GM18520 (cell line): ENCODE data around the gene CACNB1.

Experiments
- ATAC-seq: cut with Tn5 transposase; IDR thresholded peaks from one replicate; pipeline ENCODE4 v1.9.1; 2021; ENCODE audit not compliant: unreplicated experiment

Gene CACNB1

DNA sequence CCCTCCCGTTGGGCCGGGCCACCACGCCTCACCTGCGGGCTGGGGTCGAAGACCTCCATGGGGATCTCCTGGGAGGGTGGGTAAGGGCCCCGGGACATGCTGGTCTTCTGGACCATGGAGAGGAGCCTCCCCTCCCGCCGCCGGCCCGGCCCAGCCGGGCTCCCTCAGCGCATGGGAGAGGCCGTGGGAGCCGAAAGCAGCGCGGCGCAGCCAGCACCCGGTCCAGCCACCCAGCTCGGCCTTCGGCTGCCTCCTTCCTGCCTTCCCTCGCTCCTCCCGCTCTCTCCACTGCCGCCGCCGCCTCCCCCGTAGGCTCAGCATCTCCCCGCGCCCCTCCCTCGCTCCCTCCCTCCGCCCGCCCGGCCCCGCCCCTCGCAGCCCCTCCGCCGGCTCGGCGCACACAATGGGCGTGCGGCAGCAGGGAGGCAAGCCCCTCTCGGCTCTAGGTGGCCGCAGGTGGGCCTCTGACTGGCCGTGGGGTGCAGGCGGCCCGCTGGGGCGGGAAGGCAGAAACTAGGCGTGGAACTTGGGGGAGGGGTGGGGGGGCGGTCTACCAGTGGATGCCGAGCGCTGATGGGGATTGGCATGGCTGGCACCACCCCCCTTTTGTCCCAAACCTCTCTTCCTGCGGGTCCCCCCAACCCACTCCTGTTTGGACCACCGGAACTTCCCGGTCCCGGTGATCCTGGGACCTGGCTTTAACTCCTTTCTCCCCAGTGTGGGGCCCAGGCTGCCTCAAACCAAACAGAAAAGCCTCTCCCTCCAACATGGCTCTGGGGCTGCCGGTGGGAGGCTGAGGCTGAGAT lies at the start of gene CACNB1:
TSS of gene CACNB1 (minus strand) at position 290 of the 806 bp plus-strand sequence. CDS start at position 116, 174 bp downstream.
- no peak for ATAC-seq

GRCh38 chr17:39246274-39246673 lies 48.8 kb upstream of the CACNB1 start:
- ATAC-seq, result no peak

- no peak for ATAC-seq
Measured at GRCh38 chr17:39244600-39245570, 47.4 kb upstream of the CACNB1 start.

DNA sequence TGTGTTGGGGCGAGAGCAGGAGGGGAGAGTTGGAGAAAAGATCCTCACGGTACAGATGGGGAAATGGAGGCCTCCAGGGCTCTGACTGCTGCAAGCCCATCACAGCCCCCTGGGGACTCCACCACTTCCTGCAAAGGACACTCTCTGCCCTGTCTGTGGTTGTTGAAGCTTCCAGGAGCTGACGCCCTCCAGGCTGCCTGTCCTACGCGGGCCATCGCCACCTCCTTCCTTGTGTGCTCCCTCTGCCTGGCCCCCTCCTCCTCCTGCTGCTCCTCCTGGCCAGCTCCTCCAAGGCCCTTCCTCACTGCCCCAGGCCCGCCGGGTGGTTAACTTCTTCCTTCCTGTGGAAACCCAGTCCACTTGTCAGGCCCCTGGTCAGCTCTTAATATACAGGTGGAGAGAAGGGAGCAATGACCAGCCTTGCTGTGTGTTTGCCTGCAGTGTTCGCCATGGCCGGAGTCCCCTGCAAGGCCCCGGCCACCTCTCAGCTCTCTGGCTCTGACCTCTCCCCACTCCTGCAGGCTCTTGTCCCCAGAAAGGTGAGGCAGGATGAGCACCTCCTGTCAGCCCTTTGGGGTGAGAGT lies 46.6 kb upstream of the CACNB1 start:
- no peak for ATAC-seq

DNA sequence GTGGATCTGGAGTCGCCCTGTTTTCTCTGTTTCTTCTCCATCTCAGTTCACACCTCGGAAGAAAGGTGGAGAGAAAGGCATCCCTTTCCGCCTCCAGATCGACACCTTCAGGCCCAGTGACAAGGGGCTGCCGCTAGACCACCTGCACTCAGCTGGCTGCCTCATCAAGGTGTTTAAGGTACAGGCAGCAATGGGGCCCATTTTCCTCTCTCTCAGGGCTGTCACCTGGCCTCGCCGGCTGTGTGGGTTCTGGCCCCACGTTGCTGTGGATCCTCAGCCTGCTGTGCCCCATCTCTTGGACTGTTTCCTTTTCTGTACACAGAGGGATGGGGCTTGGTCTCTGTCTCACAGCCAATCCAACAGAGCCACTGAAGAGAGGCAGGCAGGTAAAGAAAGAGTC lies 45.7 kb upstream of the CACNB1 start:
- no peak for ATAC-seq

- ATAC-seq, result no peak
Measured at GRCh38 chr17:39240631-39241030, 43.2 kb upstream of the CACNB1 start.

GRCh38 chr17:39239640-39240314 lies 42.3 kb upstream of the CACNB1 start:
- ATAC-seq, result no peak

DNA sequence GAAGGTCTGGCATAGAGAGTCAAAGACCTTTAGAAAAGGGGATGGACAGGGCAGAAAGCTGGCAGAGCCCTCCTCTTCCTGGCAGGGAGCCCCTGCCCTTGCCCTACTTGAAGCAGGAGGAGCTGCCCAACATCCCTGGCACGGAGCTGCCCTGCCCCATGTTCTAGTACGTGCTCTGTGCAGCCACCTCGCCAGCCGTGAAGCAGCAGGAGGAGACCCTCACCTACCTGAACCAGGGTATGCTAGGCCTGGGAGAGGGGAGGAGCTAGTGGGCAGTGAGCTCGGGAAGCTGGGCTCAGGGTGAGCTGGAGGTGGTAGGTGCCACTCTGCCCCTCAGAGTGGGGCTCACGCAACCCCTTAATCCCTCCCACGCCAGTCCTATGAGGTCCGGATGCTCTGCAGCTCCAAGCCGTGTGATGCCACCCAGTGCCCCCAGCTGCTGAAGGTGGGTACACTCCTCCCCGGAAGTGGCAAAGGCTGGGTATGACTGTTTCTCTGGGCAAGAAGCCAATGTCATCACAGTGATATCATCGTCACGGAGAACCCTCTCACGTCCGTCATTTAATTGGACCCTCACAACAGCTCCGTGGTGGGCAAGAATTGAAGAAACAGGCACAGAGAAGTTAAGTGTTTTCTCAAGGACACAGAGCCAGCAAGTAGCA lies 41.0 kb upstream of the CACNB1 start:
- no peak for ATAC-seq

DNA sequence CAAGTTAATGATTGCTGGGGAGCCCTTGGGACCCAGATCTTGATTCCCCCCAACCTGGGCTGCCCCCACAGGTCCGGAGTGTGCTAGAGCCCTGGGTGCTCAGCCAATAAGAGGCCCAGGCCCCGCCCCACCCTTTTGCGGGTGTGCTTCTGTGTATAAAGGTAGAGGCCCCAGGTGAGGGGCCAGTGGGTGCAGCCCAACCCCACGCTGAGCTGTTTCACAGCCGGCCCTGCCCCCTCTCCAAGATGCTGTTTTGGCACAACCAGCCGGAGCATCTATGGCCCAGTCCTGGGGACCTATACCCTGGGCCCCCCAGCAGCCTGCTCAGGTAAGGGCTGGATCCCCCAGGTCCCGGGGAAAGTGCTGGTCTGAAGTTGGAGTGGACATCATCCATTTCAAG lies 40.1 kb upstream of the CACNB1 start:
- no peak for ATAC-seq

DNA sequence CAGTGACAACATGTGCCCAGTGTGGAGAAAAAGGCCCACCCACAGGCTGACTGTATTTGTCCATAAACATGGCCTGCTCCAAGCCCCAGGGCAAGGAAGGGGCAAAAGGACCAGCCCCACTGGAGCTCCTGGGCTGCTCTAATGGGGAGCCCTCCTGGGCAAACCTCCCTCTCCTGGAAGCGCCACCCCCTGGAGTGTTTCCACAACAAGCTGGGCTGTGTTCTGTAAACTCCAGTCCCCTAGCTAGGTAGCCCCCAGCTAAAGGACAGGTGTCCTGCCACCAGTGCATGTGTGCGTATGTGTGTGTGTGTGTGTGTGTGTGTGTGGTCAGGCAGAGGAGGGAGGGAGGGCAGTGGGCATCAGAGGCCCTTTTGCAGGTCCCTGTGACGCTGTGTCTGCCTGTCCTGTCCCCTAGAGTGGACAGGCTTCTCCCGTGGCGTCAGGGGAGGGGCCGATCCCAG lies 39.5 kb upstream of the CACNB1 start:
- ATAC-seq, result no peak

DNA sequence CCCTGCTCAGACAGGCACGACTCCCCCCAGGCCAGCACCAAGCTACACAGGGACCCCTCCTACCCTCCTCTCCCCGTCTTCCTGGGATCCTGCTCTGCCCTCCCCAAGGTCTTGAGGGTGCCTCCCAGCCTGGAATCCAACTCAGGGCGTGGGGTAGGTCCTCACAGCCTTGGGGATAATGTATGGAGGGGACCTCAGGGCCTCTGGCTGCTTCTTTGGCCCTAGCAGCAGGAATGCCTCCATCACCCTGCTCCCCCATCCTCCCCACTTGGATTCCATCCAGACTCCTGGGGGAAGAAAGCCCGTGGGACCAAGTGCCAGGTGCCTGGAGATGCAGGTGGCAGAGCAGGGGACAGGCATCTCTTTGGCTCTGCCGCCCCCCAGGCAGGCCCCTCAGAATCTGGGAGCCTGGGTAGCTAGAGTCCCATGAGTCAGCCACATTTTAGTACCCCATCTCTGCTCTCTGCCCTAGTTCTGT lies 39.0 kb upstream of the CACNB1 start:
- ATAC-seq, result no peak

DNA sequence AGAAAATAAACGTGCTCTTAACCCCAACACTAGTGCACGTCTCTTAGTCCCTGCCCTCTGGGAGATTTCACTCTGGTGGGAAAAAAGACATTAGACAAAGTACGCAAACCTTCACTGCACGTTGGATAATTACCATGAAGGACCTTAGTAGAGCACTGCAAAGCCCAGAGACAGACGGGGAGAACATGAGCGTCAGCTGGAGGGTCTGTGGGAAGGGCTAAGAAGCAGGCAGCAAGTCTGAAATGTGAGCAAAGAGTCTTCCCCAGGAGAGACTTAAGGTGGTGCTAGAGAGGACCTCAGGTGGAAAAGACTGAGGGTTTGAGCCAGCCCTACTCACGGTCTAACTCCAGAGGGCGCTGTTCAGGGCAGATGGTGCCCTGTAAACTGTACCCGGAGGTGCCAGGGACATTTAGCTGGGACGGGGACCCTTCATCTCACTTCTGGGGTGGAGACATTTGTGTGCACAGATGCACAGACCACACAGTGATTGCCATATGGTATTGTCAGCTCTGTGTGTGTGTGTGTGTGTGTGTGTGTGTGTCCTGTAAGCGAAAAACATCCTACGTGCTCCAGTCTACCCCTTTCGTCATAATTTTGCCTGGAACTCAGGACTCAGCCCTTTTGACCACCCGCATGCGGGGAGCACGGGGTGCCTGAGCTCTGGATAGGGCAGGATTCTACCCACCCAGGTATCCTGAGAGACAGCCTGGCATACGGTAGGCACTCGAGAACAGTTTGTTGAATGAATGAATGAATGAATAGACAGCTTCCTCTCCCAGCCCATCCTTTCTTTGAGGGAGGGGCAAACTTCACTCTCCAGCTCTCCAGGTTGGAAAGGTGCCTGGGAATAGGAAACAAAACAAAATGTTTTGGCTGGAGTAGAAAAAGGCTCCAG lies 38.3 kb upstream of the CACNB1 start:
- no peak for ATAC-seq

DNA sequence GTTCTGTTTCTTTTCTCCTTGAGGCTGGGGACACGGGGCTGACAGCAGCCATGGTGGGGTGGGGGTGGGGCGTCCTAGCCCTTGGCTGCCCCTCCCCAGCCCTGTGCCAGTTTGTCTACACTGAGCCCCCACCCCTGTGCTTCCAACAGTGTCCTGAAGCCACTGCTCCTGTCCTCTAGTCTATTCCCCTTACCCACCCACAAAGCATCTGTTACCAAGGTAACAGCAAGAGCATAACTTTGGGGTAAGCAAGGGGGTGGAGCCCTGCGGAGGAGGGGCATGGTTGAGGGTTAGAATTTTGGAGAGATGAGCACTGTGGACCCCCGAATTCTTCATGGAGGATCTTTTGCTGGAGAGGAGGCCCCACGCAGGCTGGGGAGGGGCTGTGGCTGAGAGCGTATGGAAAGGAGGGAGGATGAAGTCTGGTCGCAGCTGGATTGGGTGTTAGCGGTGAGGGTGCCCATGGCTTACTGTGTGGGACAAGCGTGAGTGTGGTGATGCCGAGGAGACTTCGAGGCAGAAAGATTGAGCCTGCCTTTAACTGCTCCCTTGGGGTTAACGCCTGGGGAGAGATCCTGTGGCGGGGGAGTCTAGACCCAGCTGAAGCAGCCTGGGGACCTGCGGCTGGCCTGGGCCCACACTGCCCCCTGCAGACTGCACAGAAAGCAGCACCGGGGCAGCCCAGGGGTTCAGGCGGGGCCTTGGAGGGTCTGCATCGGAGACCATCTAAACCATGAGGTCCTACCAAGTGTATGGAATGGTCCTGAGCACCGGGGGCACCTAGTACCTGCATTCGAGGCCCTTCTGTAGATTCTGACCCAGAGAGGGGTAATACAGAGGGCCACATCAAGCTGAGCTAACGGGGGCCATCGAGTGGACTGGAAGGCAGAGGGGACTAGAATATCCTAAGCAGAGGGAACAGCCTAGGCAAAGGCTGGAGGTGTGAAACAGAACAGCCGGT lies 34.4 kb upstream of the CACNB1 start:
- no peak for ATAC-seq

DNA sequence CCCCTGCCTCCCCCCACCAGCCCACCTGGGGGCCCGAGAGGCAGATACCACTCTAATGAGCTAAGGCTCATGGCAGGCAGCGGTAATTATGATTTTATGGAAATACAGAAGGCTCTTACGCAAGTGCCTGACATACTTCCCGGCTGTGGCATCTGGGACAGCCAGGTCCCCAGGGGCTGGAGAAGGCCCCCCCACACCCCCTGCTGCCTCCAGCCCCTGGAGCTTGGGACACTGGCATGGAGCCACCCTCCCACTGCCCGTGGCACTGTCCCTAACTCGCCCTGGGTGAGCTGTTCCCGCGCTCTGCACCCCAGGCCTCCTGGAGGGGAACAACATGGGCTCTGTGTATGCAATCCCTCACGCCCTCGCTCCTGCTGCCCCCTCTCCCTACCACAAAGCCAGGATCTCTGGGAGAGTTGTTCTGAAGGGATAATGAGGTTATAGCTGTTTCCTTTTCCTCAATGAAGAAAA lies 33.7 kb upstream of the CACNB1 start:
- ATAC-seq, result no peak

- no peak for ATAC-seq
Measured at GRCh38 chr17:39230361-39230760, 32.9 kb upstream of the CACNB1 start.

- no peak for ATAC-seq
Measured at GRCh38 chr17:39229274-39229913, 31.9 kb upstream of the CACNB1 start.

DNA sequence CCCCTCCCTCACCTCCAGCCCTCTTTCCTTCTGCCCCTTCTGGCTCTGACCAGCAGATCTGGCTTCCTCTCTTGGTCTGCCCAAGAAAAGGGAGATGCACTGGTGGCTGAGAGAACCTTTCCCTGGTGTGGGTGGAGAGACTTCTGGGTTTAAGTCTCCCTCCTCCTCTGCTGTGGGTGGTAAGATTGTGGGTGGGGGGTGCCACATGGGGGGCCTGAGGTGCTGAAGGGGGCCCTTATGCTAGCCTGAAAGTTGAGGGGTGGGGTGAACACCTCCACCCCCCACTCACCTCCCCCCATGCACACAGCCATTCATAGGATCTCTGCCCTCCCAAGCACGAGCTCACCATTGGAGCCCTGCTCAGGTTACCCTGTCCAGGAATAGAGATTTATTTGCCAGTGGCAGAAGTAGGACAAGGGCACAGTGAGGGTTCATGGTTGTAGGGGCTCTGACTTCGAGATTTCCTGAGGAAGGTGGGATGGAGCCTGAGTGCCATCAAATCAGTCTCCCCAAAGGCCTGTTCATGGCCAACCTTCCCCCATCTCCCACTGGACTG lies 30.0 kb upstream of the CACNB1 start:
- ATAC-seq, result no peak
